ENCODE data around the gene PTGES3. TPM values are rescaled to one million over a fixed set of nuclear protein-coding genes. Genes with fewer than 3 reads are reported as not detected.

The PTGES3 gene
- total and polyA plus RNA-seq, 10 of the 15 experiments (the other 5 are each of a cell fraction or from before 2014, with no cell fraction given) = 117 to 520 (median 175) TPM

GRCh38 chr12:56636675-56637540, 51.2 kb downstream of the PTGES3 start (continued):
- TF ChIP-seq ZNF687 (IDR thresholded peaks at IDR 0.05) = no peak
- TF ChIP-seq POU2F2 (IDR thresholded peaks at IDR 0.05; ENCODE audit: borderline replicate concordance, low read depth, low read length) = peak; percentile 51; the same call in 2 of the 3 replicates
- no peak for TF ChIP-seq HSF1 (IDR thresholded peaks at IDR 0.05; ENCODE audit: low read depth, low read length)
- TF ChIP-seq MYC (IDR thresholded peaks at IDR 0.05; ENCODE audit: insufficient read depth, insufficient read length, insufficient replicate concordance, low read length, severe bottlenecking) = no peak
- peak; percentile 46; the same call in 1 of the 2 replicates for TF ChIP-seq WRNIP1 (IDR thresholded peaks at IDR 0.05; ENCODE audit: borderline replicate concordance, low read depth, low read length)
- no peak for TF ChIP-seq E4F1 (IDR thresholded peaks at IDR 0.05; ENCODE audit: borderline replicate concordance, partially characterized antibody)
- peak; percentile 49 for TF ChIP-seq SP1 (IDR thresholded peaks at IDR 0.05; ENCODE audit: low read depth, low read length)
- peak; percentile 77 for TF ChIP-seq ATF7 (IDR thresholded peaks at IDR 0.05; ENCODE audit: low read depth)
- TF ChIP-seq E2F4 (IDR thresholded peaks at IDR 0.05; ENCODE audit: low read depth, low read length) = no peak
- TF ChIP-seq MAX (IDR thresholded peaks at IDR 0.05; ENCODE audit: low read depth, low read length) = no peak
- no peak for TF ChIP-seq MTA2 (IDR thresholded peaks at IDR 0.05; ENCODE audit: low read depth)
- no peak for TF ChIP-seq MTA3 (IDR thresholded peaks at IDR 0.05; ENCODE audit: borderline replicate concordance, low read length)
- no peak; the same call in 1 of the 2 replicates for TF ChIP-seq MLLT1 (IDR thresholded peaks at IDR 0.05)
- no peak; the same call in 1 of the 2 replicates for TF ChIP-seq BACH1 (IDR thresholded peaks at IDR 0.05; ENCODE audit: borderline replicate concordance)
- no peak for TF ChIP-seq CBX5 (IDR thresholded peaks at IDR 0.05; ENCODE audit: low read depth)
